H1 (cell line): Measurements from ENCODE around the gene SLC35E1. TPM values are rescaled to one million over a fixed set of nuclear protein-coding genes. Genes with fewer than 3 reads are reported as not detected.
A peak's percentile ranks its signal among the peaks of the same experiment; 100 is the strongest.

Experiments
- CTCF ChIA-PET: fragments of 300-600 bp; sonication (Branson Sonifier 250); formaldehyde crosslinking; loops from one replicate; lab custom pipeline; 2021; ENCODE audit not compliant: partially characterized antibody; lab: Charles Lee
- POLR2A ChIA-PET: fragments of 300-600 bp; sonication (Branson Sonifier 250); formaldehyde crosslinking; loops from one replicate; lab custom pipeline; 2021; ENCODE audit warnings: inconsistent platforms; ENCODE audit not compliant: partially characterized antibody; lab: Charles Lee
- DNase-seq, 2 experiments: peaks; one replicate each; pipeline versions ENCODE4 v3.0.0 to v3.0.0-alpha.2; 2010 to 2022; ENCODE audit warnings: low spot score in 2 of 2, low read depth in 1 of 2, mixed read lengths in 1 of 2
- FAIRE-seq: peaks from 2 replicates; lab custom pipeline; 2011; peaks lifted over from hg19 to GRCh38; lab: Jason Lieb, UNC
- H2AFZ ChIP-seq: 2 replicates; pipeline ENCODE4 v1.8.1; 2012; ENCODE audit warnings: low read length, inconsistent platforms
- H2AK5ac ChIP-seq: 2 replicates; pipeline ENCODE4 v1.6.1; 2013; ENCODE audit warnings: low read depth, low read length
- H2BK120ac ChIP-seq: replicated peaks from 2 replicates; pipeline ENCODE3; 2013; ENCODE audit warnings: low read depth, low read length, inconsistent platforms
- H2BK12ac ChIP-seq: 2 replicates; pipeline ENCODE4 v1.6.1; 2013; ENCODE audit warnings: low read depth, low read length
- H2BK15ac ChIP-seq: 2 replicates; pipeline ENCODE4 v1.6.1; 2013; ENCODE audit warnings: low read length
- H2BK20ac ChIP-seq: 2 replicates; pipeline ENCODE4 v1.6.1; 2013; ENCODE audit warnings: low read length
- H2BK5ac ChIP-seq: 2 replicates; pipeline ENCODE4 v1.6.1; 2013; ENCODE audit warnings: low read depth, low read length
- H3K14ac ChIP-seq: 2 replicates; pipeline ENCODE4 v1.6.1; 2013; ENCODE audit warnings: inconsistent platforms; ENCODE audit not compliant: insufficient read length
- H3K18ac ChIP-seq: 2 replicates; pipeline ENCODE4 v1.6.1; 2013; ENCODE audit warnings: low read length; ENCODE audit errors: extremely low read depth
- H3K23ac ChIP-seq: 2 replicates; pipeline ENCODE4 v1.6.1; 2013; ENCODE audit warnings: inconsistent platforms; ENCODE audit not compliant: insufficient read length
- H3K23me2 ChIP-seq: 2 replicates; pipeline ENCODE4 v1.6.1; 2013; ENCODE audit warnings: low read depth, low read length
- H3K27ac ChIP-seq: 2 replicates; pipeline ENCODE4 v1.6.1; 2011; ENCODE audit warnings: low read depth, low read length, inconsistent platforms
- H3K27me3 ChIP-seq, 4 experiments: replicated peaks in 1 of 4; 1 replicate in 1 of 4; 2 replicates in 3 of 4; pipeline versions ENCODE4 v1.6.1 to v1.8.1; 2011 to 2013; ENCODE audit warnings: low read length in 3 of 4, mild to moderate bottlenecking in 3 of 4, inconsistent platforms in 2 of 4, mixed read lengths in 2 of 4, moderate library complexity in 1 of 4; ENCODE audit not compliant: control insufficient read depth in 3 of 4, insufficient read depth in 3 of 4; ENCODE audit errors: extremely low read depth in 1 of 4
- H3K36me3 ChIP-seq, 4 experiments: 2 replicates each; pipeline versions ENCODE4 v1.6.1 to v1.8.1; 2011 to 2013; ENCODE audit warnings: mild to moderate bottlenecking in 4 of 4, low read length in 3 of 4, moderate library complexity in 2 of 4, control low read depth in 1 of 4, inconsistent platforms in 1 of 4; ENCODE audit not compliant: insufficient read depth in 4 of 4, control insufficient read depth in 2 of 4
- H3K4ac ChIP-seq: replicated peaks from 2 replicates; pipeline ENCODE3; 2013; ENCODE audit warnings: low read length, low read depth, mixed read lengths, inconsistent platforms; ENCODE audit not compliant: insufficient read length
- H3K4me1 ChIP-seq, 4 experiments: replicated peaks in 1 of 4; 1 replicate in 1 of 4; 2 replicates in 3 of 4; pipeline versions ENCODE4 v1.6.1 to v1.8.1; 2011 to 2013; ENCODE audit warnings: low read length in 3 of 4, inconsistent platforms in 2 of 4, mixed read lengths in 1 of 4; ENCODE audit not compliant: insufficient read depth in 4 of 4, control insufficient read depth in 3 of 4
- H3K4me2 ChIP-seq, 2 experiments: 2 replicates each; pipeline versions ENCODE4 v1.6.1 to v1.8.1; 2011 to 2013; ENCODE audit warnings: low read depth in 2 of 2, low read length in 2 of 2, control low read depth in 1 of 2, inconsistent platforms in 1 of 2, mild to moderate bottlenecking in 1 of 2; ENCODE audit not compliant: insufficient read depth in 1 of 2
- H3K4me3 ChIP-seq, 4 experiments: fragments of 200-600, 300-600 bp in 1 of 4; sonication (generic), shearing (Covaris generic), sonication (Bioruptor Twin) in 1 of 4; 2 replicates each; pipeline versions ENCODE4 v1.5.1 to v1.8.1; 2011 to 2016; ENCODE audit warnings: low read length in 4 of 4, low read depth in 3 of 4, control low read depth in 2 of 4, inconsistent platforms in 2 of 4, mild to moderate bottlenecking in 2 of 4, mixed read lengths in 1 of 4, moderate library complexity in 1 of 4; ENCODE audit not compliant: insufficient read depth in 2 of 4; ENCODE audit errors: extremely low read depth in 1 of 4
- H3K56ac ChIP-seq: replicated peaks from 2 replicates; pipeline ENCODE3; 2013; ENCODE audit warnings: low read depth, mild to moderate bottlenecking, mixed read lengths, low read length, inconsistent platforms; ENCODE audit not compliant: insufficient read length
- H3K79me1 ChIP-seq: 2 replicates; pipeline ENCODE4 v1.6.1; 2013; ENCODE audit warnings: low read depth, low read length, control low read depth
- H3K79me2 ChIP-seq, 2 experiments: 2 replicates each; pipeline versions ENCODE4 v1.6.1 to v1.8.1; 2012 to 2013; ENCODE audit warnings: low read length in 2 of 2, mild to moderate bottlenecking in 2 of 2, inconsistent platforms in 1 of 2; ENCODE audit not compliant: insufficient read depth in 2 of 2, control insufficient read depth in 1 of 2
- H3K9ac ChIP-seq, 4 experiments: replicated peaks in 1 of 4; 1 replicate in 1 of 4; 2 replicates in 3 of 4; pipeline versions ENCODE4 v1.6.1 to v1.8.1; 2011 to 2013; ENCODE audit warnings: low read depth in 3 of 4, low read length in 3 of 4, control low read depth in 2 of 4, mild to moderate bottlenecking in 2 of 4, moderate library complexity in 2 of 4, inconsistent platforms in 1 of 4; ENCODE audit errors: extremely low read depth in 1 of 4
- H3K9me3 ChIP-seq, 2 experiments: 2 replicates each; pipeline versions ENCODE4 v1.6.1 to v1.8.1; 2012 to 2013; ENCODE audit warnings: mild to moderate bottlenecking in 2 of 2, moderate library complexity in 2 of 2, control low read depth in 1 of 2, inconsistent platforms in 1 of 2, low read depth in 1 of 2, low read length in 1 of 2, mixed read lengths in 1 of 2; ENCODE audit not compliant: insufficient read depth in 2 of 2
- H4K20me1 ChIP-seq, 2 experiments: replicated peaks in 1 of 2; 2 replicates each; pipeline versions ENCODE3 to v1.8.1; 2011 to 2013; ENCODE audit warnings: inconsistent platforms in 2 of 2, low read length in 2 of 2, mild to moderate bottlenecking in 1 of 2; ENCODE audit not compliant: insufficient read depth in 2 of 2, control insufficient read depth in 1 of 2
- H4K5ac ChIP-seq: 2 replicates; pipeline ENCODE4 v1.6.1; 2013; ENCODE audit warnings: low read length, low read depth, mixed read lengths, inconsistent platforms; ENCODE audit not compliant: insufficient read length
- H4K8ac ChIP-seq: 2 replicates; pipeline ENCODE4 v1.8.0; 2013; ENCODE audit warnings: mild to moderate bottlenecking, moderate library complexity, low read length, inconsistent platforms; ENCODE audit not compliant: insufficient read depth; ENCODE audit errors: extremely low read depth
- H4K91ac ChIP-seq: replicated peaks from 2 replicates; pipeline ENCODE3; 2013; ENCODE audit warnings: low read length, mixed read lengths, inconsistent platforms; ENCODE audit not compliant: insufficient read length
- ASH2L ChIP-seq: fragments of 200-600, 300-600 bp; sonication (generic); IDR thresholded peaks from one replicate; pipeline ENCODE4 v1.7.1; 2017; ENCODE audit warnings: low read length
- CTBP2 ChIP-seq: IDR thresholded peaks from 2 replicates; pipeline ENCODE4 v1.7.0; 2011; ENCODE audit warnings: borderline replicate concordance, mild to moderate bottlenecking, moderate library complexity, mixed read lengths, low read length; ENCODE audit not compliant: insufficient read depth, insufficient read length
- E2F6 ChIP-seq: IDR thresholded peaks from 2 replicates; pipeline ENCODE4 v1.6.1; 2012; ENCODE audit warnings: inconsistent platforms
- EP300 ChIP-seq, 2 experiments: IDR thresholded peaks; 1 replicate in 1 of 2; 2 replicates in 1 of 2; pipeline ENCODE4 v1.6.1; 2011 to 2012; ENCODE audit warnings: low read depth in 2 of 2, low read length in 2 of 2, mild to moderate bottlenecking in 2 of 2, borderline replicate concordance in 1 of 2, inconsistent platforms in 1 of 2, moderate library complexity in 1 of 2
- HDAC2 ChIP-seq, 2 experiments: fragments of 300-600 bp in 1 of 2; sonication (generic) in 1 of 2; IDR thresholded peaks; 2 replicates each; pipeline ENCODE4 v1.6.1; 2011 to 2012; ENCODE audit warnings: low read depth in 2 of 2, low read length in 2 of 2, mild to moderate bottlenecking in 2 of 2, moderate library complexity in 2 of 2, borderline replicate concordance in 1 of 2, inconsistent platforms in 1 of 2
- MAFK ChIP-seq: IDR thresholded peaks from 2 replicates; pipeline ENCODE4 v1.6.1; 2012; ENCODE audit warnings: low read depth, mild to moderate bottlenecking, improper control_type of control experiment, low read length
- NANOG ChIP-seq: IDR thresholded peaks from 2 replicates; pipeline ENCODE4 v1.6.1; 2011; ENCODE audit warnings: low read length, low read depth, mild to moderate bottlenecking, inconsistent platforms; ENCODE audit not compliant: insufficient read depth, poor library complexity, severe bottlenecking
- NRF1 ChIP-seq: IDR thresholded peaks from 2 replicates; pipeline ENCODE4 v1.6.1; 2011; ENCODE audit warnings: mild to moderate bottlenecking, low read depth, low read length, improper control_type of control experiment
- RNF2 ChIP-seq: fragments of 200-900, 300-1000 bp; sonication (generic); IDR thresholded peaks from 2 replicates; pipeline ENCODE4 v1.7.1; 2016; ENCODE audit warnings: borderline replicate concordance, low read depth, mild to moderate bottlenecking, antibody characterized with exemption, low read length; ENCODE audit not compliant: poor library complexity, severe bottlenecking; ENCODE audit errors: missing control alignments
- SIN3A ChIP-seq, 2 experiments: IDR thresholded peaks in 1 of 2; conservative IDR thresholded peaks in 1 of 2; 2 replicates each; pipeline ENCODE4 v1.6.1; 2011 to 2012; ENCODE audit warnings: low read length in 2 of 2, improper control_type of control experiment in 1 of 2, low read depth in 1 of 2, mild to moderate bottlenecking in 1 of 2
- SP4 ChIP-seq: IDR thresholded peaks from 2 replicates; pipeline ENCODE4 v1.6.1; 2012; ENCODE audit warnings: low read length, inconsistent platforms
- TAF7 ChIP-seq: optimal IDR thresholded peaks from 2 replicates; pipeline ENCODE3; 2011; ENCODE audit warnings: low read depth, mild to moderate bottlenecking, inconsistent platforms, low read length, moderate library complexity, borderline replicate concordance
- WGBS, 2 experiments: shearing (Covaris generic) in 1 of 2; methylation state at CpG; one replicate each; pipeline versions ENCODE4 v1.1.6 to v1.1.7; 2013 to 2015; ENCODE audit warnings: low lambda C conversion rate in 2 of 2, mixed read lengths in 2 of 2, inconsistent platforms in 1 of 2, low coverage in 1 of 2, missing lambda C conversion rate in 1 of 2; ENCODE audit not compliant: insufficient replicate concordance in 2 of 2, insufficient coverage in 1 of 2, insufficient read length in 1 of 2; ENCODE audit errors: extremely low coverage in 1 of 2, missing lambda C conversion rate in 1 of 2; 5-methylcytosine and 5-hydroxymethylcytosine counted together
- polyA plus RNA-seq, 7 experiments: library from polyadenylated mRNA; depleted of rRNA in 3 of 7; stranded (reverse) in 5 of 7; unstranded in 2 of 7; fragments of >200 nt in 5 of 7; fragments of 200-250 nt in 2 of 7; gene quantifications; 1 replicate in 5 of 7; 2 replicates in 1 of 7; 4 replicates in 1 of 7; pipeline versions ENCODE4 v1.2.1 to v1.2.3, GENCODE V29; 2011 to 2013; ENCODE audit warnings: missing spikeins in 2 of 7, mixed read lengths in 2 of 7
- total RNA-seq: library from RNA; stranded (reverse); fragmentation: NEBNext Ultra II Directional; extraction: Animal tissue kit (Norgen Biotek cat#: 25700); gene quantifications from 2 replicates; pipeline ENCODE4 v1.2.1, GENCODE V29; 2021

The SLC35E1 gene
- total and polyA plus RNA-seq, 2 of the 8 experiments (the other 6 are each of a cell fraction or from before 2014, with no cell fraction given): 26.0 to 31.9 TPM

- no peak overlapping the region for H3K4me2 ChIP-seq
- no peak for DNase-seq
- H2AFZ ChIP-seq: no peak overlapping the region
- peaks cover 6 to 87% of the 10 kb centered on the region in 2 experiments; a peak in 3 of 4 replicates for H3K79me2 ChIP-seq
- no peaks in the 10 kb centered on the region for H3K36me3 ChIP-seq
- no peaks in the 10 kb centered on the region for H3K9me3 ChIP-seq
- no peak overlapping the region for H2AK5ac ChIP-seq
- H3K23ac ChIP-seq: no peak overlapping the region
- POLR2A ChIA-PET: no interaction called here
- H2BK5ac ChIP-seq: peak overlapping the region; percentile 12; the same call in 1 of the 2 replicates
- H3K18ac ChIP-seq: no peak overlapping the region
- no peak overlapping the region for H3K27ac ChIP-seq
- H2BK15ac ChIP-seq: no peak overlapping the region
- H2BK20ac ChIP-seq: no peak overlapping the region
- peaks cover 6 to 15% (median 9%) of the 10 kb centered on the region in 4 experiments; a peak in 6 of 7 replicates for H3K4me1 ChIP-seq
- no peaks in the 10 kb centered on the region for H3K27me3 ChIP-seq
- no peaks in the 10 kb centered on the region for H3K23me2 ChIP-seq
- no peak overlapping the region for H3K9ac ChIP-seq
- no peak overlapping the region for H2BK120ac ChIP-seq
- no peak overlapping the region for H2BK12ac ChIP-seq
- H3K56ac ChIP-seq: no peak overlapping the region
- H4K5ac ChIP-seq: no peak overlapping the region
- CTCF ChIA-PET: no interaction called here
- no peak for FAIRE-seq
- H3K79me1 ChIP-seq: peaks cover 45% of the 10 kb centered on the region
- 86% methylated on average over 8 of the region's 8 CpGs; no CpG with 5 or more reads in 1 of the 2 experiments for WGBS, 2 experiments
- H4K91ac ChIP-seq: no peak overlapping the region
- H3K4me3 ChIP-seq: no peak overlapping the region
- no peak overlapping the region for H3K14ac ChIP-seq
- no peak overlapping the region for H3K4ac ChIP-seq
- peaks cover 30 to 45% of the 10 kb centered on the region in 2 experiments for H4K20me1 ChIP-seq
- H4K8ac ChIP-seq: no peak overlapping the region
- no peak for TF ChIP-seq ASH2L
- TF ChIP-seq SIN3A (conservative IDR thresholded peaks at IDR 0.05 in 1 of 2, IDR thresholded peaks at IDR 0.05 in 1 of 2; ENCODE audit: low read depth in 1 of 2, low read length in 2 of 2): no peak
- TF ChIP-seq TAF7: no peak
- TF ChIP-seq EP300 (IDR thresholded peaks at IDR 0.05; ENCODE audit: borderline replicate concordance in 1 of 2, low read depth in 2 of 2, low read length in 2 of 2): no peak
- TF ChIP-seq NRF1: no peak
- no peak for TF ChIP-seq RNF2
- TF ChIP-seq E2F6: no peak
- TF ChIP-seq MAFK: no peak
- no peak for TF ChIP-seq SP4
- TF ChIP-seq NANOG: no peak
- TF ChIP-seq HDAC2 (IDR thresholded peaks at IDR 0.05; ENCODE audit: borderline replicate concordance in 1 of 2, low read depth in 2 of 2, low read length in 2 of 2): no peak
- TF ChIP-seq CTBP2: no peak
These were observed 22.9 kb upstream of the SLC35E1 start for GRCh38 chr19:16595097-16595496.
